Measurements from ENCODE around the gene ALCAM.

- TF ChIP-seq CTCF (conservative IDR thresholded peaks at IDR 0.05) (no peak), ZFX (IDR thresholded peaks at IDR 0.05) (no peak)
These were observed 89.3 kb downstream of the ALCAM start for GRCh38 chr3:105456017-105456416.
